ENCODE data around the gene MPL. TPM values are rescaled to one million over a fixed set of nuclear protein-coding genes. Genes with fewer than 3 reads are reported as not detected.

Gene MPL
- total RNA-seq, 1 donor, result not detected

- peak; percentile 13 for TF ChIP-seq CTCF (IDR thresholded peaks at IDR 0.05; ENCODE audit: insufficient read depth, low read length)
- H3K4me3 ChIP-seq (ENCODE audit: low read depth, low read length), result no peak overlapping the region
- DNase-seq (ENCODE audit: low read depth), result no peak
Measured at GRCh38 chr1:43316738-43317520, 20.7 kb upstream of the MPL start.

GRCh38 chr1:43317817-43318471 lies 19.7 kb upstream of the MPL start:
- no peak for TF ChIP-seq CTCF (IDR thresholded peaks at IDR 0.05; ENCODE audit: insufficient read depth, low read length)
- no peak overlapping the region for H3K4me3 ChIP-seq (ENCODE audit: low read depth, low read length)
- DNase-seq (ENCODE audit: low read depth), result no peak

GRCh38 chr1:43318831-43319230 lies 18.8 kb upstream of the MPL start:
- DNase-seq (ENCODE audit: low read depth), result peak; percentile 5
- TF ChIP-seq CTCF (IDR thresholded peaks at IDR 0.05; ENCODE audit: insufficient read depth, low read length), result no peak
- H3K4me3 ChIP-seq (ENCODE audit: low read depth, low read length), result no peak overlapping the region

- no peak for DNase-seq (ENCODE audit: low read depth)
- no peak overlapping the region for H3K4me3 ChIP-seq (ENCODE audit: low read depth, low read length)
- no peak for TF ChIP-seq CTCF (IDR thresholded peaks at IDR 0.05; ENCODE audit: insufficient read depth, low read length)
Measured at GRCh38 chr1:43319288-43319687, 18.3 kb upstream of the MPL start.

GRCh38 chr1:43319766-43320165 lies 17.9 kb upstream of the MPL start:
- DNase-seq (ENCODE audit: low read depth), result no peak
- no peak for TF ChIP-seq CTCF (IDR thresholded peaks at IDR 0.05; ENCODE audit: insufficient read depth, low read length)
- no peak overlapping the region for H3K4me3 ChIP-seq (ENCODE audit: low read depth, low read length)

GRCh38 chr1:43321331-43321891 lies 16.2 kb upstream of the MPL start:
- TF ChIP-seq CTCF (IDR thresholded peaks at IDR 0.05; ENCODE audit: insufficient read depth, low read length), result no peak
- H3K4me3 ChIP-seq (ENCODE audit: low read depth, low read length), result no peak overlapping the region
- DNase-seq (ENCODE audit: low read depth), result no peak
